GM10266 (cell line): ENCODE data around the gene BHLHE41.

ENCODE experiments used
- DNase-seq: peaks from one replicate; pipeline ENCODE4 v3.0.0; 2012; ENCODE audit errors: extremely low spot score
- TF ChIP-seq, protein P1 (sequence below): IDR thresholded peaks from 2 replicates; pipeline ENCODE4 v1.5.1; 2012; ENCODE audit warnings: mild to moderate bottlenecking, low read depth; ENCODE audit not compliant: control insufficient read depth, insufficient read depth; ENCODE audit errors: missing control alignments

Gene BHLHE41

GRCh38 chr12:26134540-26134939 lies 9.7 kb upstream of the BHLHE41 start:
- no peak for DNase-seq
- TF ChIP-seq, protein P1, sequence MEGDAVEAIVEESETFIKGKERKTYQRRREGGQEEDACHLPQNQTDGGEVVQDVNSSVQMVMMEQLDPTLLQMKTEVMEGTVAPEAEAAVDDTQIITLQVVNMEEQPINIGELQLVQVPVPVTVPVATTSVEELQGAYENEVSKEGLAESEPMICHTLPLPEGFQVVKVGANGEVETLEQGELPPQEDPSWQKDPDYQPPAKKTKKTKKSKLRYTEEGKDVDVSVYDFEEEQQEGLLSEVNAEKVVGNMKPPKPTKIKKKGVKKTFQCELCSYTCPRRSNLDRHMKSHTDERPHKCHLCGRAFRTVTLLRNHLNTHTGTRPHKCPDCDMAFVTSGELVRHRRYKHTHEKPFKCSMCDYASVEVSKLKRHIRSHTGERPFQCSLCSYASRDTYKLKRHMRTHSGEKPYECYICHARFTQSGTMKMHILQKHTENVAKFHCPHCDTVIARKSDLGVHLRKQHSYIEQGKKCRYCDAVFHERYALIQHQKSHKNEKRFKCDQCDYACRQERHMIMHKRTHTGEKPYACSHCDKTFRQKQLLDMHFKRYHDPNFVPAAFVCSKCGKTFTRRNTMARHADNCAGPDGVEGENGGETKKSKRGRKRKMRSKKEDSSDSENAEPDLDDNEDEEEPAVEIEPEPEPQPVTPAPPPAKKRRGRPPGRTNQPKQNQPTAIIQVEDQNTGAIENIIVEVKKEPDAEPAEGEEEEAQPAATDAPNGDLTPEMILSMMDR, result no peak

GRCh38 chr12:26133521-26133920 lies 8.7 kb upstream of the BHLHE41 start:
- no peak for DNase-seq
- TF ChIP-seq, protein P1, result no peak

DNA sequence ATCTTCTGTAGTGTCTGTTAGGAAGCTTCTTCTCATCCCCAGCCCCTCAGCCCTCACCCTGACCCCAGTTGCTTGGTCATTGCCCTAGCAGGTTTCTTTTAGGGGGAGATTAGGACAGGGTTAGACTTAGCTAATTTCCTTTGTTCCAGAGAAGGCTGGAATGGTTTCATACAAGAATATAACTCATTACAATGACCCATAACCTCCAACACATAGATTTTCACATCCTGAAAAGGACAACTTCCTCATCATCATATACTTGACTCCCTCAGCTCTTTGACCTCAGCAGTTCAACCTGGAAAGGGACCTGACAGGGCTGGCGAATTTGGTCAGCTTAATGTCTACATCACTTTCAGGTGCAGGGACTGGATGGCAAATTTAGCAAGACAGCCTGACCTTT lies 8.0 kb upstream of the BHLHE41 start:
- TF ChIP-seq, protein P1, result no peak
- DNase-seq, result no peak

- DNase-seq, result no peak
- TF ChIP-seq, protein P1, result no peak
These were observed 7.1 kb upstream of the BHLHE41 start for GRCh38 chr12:26131936-26132335.

DNA sequence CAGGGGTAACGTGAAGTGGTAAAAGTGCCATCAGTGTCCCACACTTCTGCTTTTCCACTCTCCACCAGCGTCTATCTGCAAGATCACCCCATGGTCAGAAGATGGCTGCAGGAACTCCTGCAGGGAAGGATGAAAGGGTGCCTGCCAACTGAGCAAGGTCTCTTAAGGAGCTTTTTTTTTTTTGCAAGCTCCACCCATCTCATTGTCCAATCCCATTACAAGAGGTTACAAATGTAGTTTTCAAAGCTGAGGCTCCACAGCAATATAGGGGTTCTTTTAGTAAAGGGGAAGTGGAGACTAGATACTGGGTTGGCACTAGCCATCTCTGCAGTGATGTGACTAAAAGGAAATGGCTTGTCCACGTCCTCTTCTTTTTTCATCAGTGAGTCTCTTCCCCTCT lies 5.9 kb upstream of the BHLHE41 start:
- TF ChIP-seq, protein P1, result no peak
- no peak for DNase-seq

GRCh38 chr12:26128168-26128567 lies 3.3 kb upstream of the BHLHE41 start:
- TF ChIP-seq, protein P1, result no peak
- no peak for DNase-seq

GRCh38 chr12:26127404-26127803 lies 2.6 kb upstream of the BHLHE41 start:
- DNase-seq, result no peak
- TF ChIP-seq, protein P1, result no peak
